ENCODE measurements around the gene ALG1L2.

- no peak for TF ChIP-seq CTCF (tag by site-specific recombination; IDR thresholded peaks at IDR 0.05)
- TF ChIP-seq TSHZ1 (tag by site-specific recombination; IDR thresholded peaks at IDR 0.05; ENCODE audit: borderline replicate concordance) = no peak
- TF ChIP-seq YY2 (tag by site-specific recombination; IDR thresholded peaks at IDR 0.05) = no peak
- TF ChIP-seq ZFHX2 (tag by site-specific recombination; conservative IDR thresholded peaks at IDR 0.05) = no peak
- no peak for TF ChIP-seq ZBTB1 (tag by site-specific recombination; IDR thresholded peaks at IDR 0.05)
- TF ChIP-seq ZNF398 (tag by site-specific recombination; IDR thresholded peaks at IDR 0.05) = no peak
- no peak for TF ChIP-seq HOXA7 (CRISPR knock-in tag; IDR thresholded peaks at IDR 0.05; ENCODE audit: borderline replicate concordance)
- no peak for TF ChIP-seq ZNF350 (tag by site-specific recombination; IDR thresholded peaks at IDR 0.05)
- TF ChIP-seq INSM2 (tag by site-specific recombination; IDR thresholded peaks at IDR 0.05) = no peak
- TF ChIP-seq ZNF76 (tag by site-specific recombination; IDR thresholded peaks at IDR 0.05; ENCODE audit: borderline replicate concordance, low read depth) = no peak
- TF ChIP-seq TRIM28 (IDR thresholded peaks at IDR 0.05; ENCODE audit: borderline replicate concordance, low read length) = no peak
- no peak for TF ChIP-seq ZNF660 (tag by site-specific recombination; IDR thresholded peaks at IDR 0.05)
- TF ChIP-seq REST (tag by site-specific recombination; IDR thresholded peaks at IDR 0.05) = no peak
- TF ChIP-seq GLI2 (tag by site-specific recombination; IDR thresholded peaks at IDR 0.05; ENCODE audit: borderline replicate concordance, low read depth) = no peak
Measured at GRCh38 chr3:130077636-130078035, 4.0 kb upstream of the ALG1L2 start.
